ENCODE results near the gene SELE.
"Not testable (repeated sequence)": the region's sequence is repeated elsewhere in the genome, so short reads cannot be mapped to it uniquely, and the experiment has no call there.

SELE gene

GRCh38 chr1:169683661-169684060 is 50.2 kb downstream of the SELE start:
- DNase-seq (ENCODE audit: low read depth in 1 of 2, low spot score in 1 of 2) = no peak

DNA sequence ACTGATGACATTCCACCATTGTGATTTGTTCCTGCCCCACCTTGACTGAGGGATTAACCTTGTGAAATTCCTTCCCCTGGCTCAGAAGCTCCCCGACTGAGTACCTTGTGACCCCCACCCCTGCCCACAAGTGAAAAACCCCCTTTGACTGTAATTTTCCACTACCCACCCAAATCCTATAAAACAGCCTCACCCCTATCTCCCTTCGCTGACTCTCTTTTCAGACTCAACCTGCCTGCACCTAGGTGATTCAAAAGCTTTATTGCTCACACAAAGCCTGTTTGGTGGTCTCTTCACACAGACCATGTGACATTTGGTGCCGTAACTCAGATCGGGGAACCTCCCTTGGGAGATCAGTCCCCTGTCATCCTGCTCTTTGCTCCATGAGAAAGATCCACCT is 50.7 kb downstream of the SELE start:
- not testable (repeated sequence) for DNase-seq (ENCODE audit: low read depth in 1 of 2, low spot score in 1 of 2)

DNA sequence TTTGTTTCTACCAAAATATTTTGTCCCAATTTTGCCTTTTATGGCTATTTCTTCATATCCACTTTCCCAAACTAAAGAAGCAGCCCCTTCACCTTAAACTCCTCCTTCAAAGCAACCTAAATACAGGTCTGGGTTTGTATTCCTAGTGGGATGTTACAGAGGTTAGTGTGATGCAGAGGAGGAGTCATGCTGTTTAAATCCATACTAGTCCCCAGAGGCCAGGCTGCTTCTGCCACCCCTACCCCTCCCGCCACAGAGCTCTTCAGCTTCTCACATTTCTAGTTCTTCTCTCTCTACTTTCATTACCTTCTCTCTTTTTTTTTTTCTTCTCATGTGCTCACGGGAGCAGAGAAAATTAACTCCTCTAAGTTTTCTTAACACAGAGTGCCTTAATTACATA is 51.8 kb downstream of the SELE start:
- DNase-seq (ENCODE audit: low read depth in 1 of 2, low spot score in 1 of 2) = no peak

GRCh38 chr1:169681140-169681539 is 52.7 kb downstream of the SELE start:
- no peak for DNase-seq (ENCODE audit: low read depth in 1 of 2, low spot score in 1 of 2)

DNA sequence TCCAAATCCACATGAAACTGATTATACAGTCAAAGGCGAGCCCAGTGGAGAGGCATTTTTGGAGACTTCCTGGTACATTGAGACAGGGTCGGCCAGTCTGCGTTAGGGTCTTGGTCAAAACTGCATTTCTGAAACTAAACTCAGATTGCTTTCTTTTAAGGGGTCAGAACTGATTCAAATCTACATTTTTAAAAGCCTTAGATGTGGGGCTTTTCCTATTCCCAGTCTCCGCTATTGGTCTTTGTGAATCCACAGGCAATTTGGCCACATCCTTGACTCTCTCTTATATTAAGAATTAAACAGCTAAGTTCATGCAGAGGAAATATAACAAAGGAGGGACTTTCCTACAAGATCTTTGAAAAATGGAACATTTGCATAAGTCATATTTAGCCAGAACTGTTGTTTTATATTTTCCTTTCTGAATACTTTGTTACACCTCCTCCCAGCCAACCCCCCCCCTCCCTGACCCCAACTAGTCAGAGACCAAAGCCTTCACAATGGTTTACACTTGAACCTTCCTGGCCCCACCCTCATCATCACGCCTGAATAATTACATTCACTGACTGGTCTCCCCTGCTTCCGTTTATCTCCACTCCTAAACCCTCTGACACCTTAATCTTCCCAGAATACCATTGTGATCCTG is 53.4 kb downstream of the SELE start:
- DNase-seq (ENCODE audit: low read depth in 1 of 2, low spot score in 1 of 2) = peak in 1 of 2 donors; percentile 40

DNA sequence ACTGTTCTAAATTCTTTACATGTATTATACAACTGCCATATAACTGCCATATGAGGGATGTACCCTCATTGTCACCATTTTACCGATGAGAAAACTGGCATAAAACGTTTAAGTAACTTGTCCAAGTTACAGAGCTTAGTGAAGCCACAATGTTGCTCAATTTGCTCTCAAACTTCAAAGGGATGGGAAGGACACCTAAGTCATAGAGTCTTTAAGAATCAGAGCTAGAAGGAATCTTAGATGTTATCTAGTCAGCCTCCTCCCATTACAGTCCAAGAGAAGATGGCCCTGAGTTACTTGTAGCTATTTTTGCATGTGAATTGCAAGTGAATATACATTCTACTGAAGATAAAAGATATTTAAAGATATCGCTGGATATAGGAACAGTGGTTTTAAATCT is 54.2 kb downstream of the SELE start:
- no peak for DNase-seq (ENCODE audit: low read depth in 1 of 2, low spot score in 1 of 2)

- DNase-seq (ENCODE audit: low read depth in 1 of 2, low spot score in 1 of 2) = no peak
Observed at GRCh38 chr1:169676001-169676400, 57.9 kb downstream of the SELE start.
